ENCODE data around the gene ANXA10. TPM values are rescaled to one million over a fixed set of nuclear protein-coding genes. Genes with fewer than 3 reads are reported as not detected.
A peak's percentile ranks its signal among the peaks of the same experiment; 100 is the strongest.
"Not testable (repeated sequence)": the region's sequence is repeated elsewhere in the genome, so short reads cannot be mapped to it uniquely, and the experiment has no call there.

The ANXA10 gene
- total RNA-seq, 1 donor from 2014 or later, result not detected

GRCh38 chr4:168208957-168209614 is 116.7 kb downstream of the ANXA10 start:
- Mint-ChIP-seq H3K4me1 (ENCODE audit: low read depth) (peaks cover 9% of the 10 kb centered on the region), H3K27ac (ENCODE audit: unreplicated experiment) (no peak overlapping the region), H3K4me3 (ENCODE audit: unreplicated experiment) (no peak overlapping the region), H3K27me3 (ENCODE audit: low read depth) (no peaks in the 10 kb centered on the region), H3K9me3 (ENCODE audit: low read depth) (peaks cover 11% of the 10 kb centered on the region), H3K36me3 (ENCODE audit: low read depth) (peaks cover 4% of the 10 kb centered on the region)
- no peak for DNase-seq (ENCODE audit: low spot score)
- TF ChIP-seq CTCF (IDR thresholded peaks at IDR 0.05), result no peak

DNA sequence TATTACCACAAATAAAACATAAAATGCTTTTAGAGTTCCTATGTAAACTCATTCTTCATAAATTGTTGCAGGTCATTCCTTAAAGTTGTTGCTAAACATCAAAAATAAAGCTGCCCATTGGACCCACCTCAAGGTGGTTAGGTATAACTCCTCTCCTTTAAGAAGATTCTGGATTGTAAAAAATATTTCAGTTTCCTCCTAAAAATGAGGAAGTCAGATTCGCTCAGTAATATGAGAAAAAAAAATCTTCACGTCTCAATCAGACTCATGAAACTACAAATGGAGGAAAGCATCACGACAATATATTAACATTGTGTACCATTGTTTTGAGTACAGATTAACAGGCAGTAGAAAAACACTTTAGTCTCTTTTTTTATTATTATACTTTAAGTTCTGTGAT is 120.3 kb downstream of the ANXA10 start:
- no peaks in the 10 kb centered on the region for H3K27me3 Mint-ChIP-seq (ENCODE audit: low read depth)

DNA sequence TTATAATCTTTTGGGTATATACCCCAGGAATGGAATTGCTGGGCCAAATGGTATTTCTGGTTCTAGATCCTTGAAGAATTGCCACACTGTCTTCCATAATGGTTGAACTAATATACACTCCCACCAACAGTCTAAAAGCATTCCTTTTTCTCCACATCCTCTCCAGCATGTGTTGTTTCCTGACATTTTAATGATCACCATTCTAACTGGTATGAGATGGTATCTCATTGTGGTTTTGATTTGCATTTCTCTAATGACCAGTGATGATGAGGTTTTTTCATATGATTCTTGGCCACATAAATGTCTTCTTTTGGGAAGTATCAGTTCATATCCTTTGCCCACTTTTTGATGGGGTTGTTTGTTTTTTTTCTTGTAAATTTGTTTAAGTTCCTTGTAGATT is 121.2 kb downstream of the ANXA10 start:
- H3K27ac Mint-ChIP-seq (ENCODE audit: unreplicated experiment); H3K4me3 Mint-ChIP-seq (ENCODE audit: unreplicated experiment); DNase-seq (ENCODE audit: low spot score); H3K27me3 Mint-ChIP-seq (ENCODE audit: low read depth): not testable (repeated sequence)
- peaks cover 31% of the 10 kb centered on the region for H3K9me3 Mint-ChIP-seq (ENCODE audit: low read depth)
- peaks cover 13% of the 10 kb centered on the region for H3K4me1 Mint-ChIP-seq (ENCODE audit: low read depth)
- H3K36me3 Mint-ChIP-seq (ENCODE audit: low read depth), result peaks cover 14% of the 10 kb centered on the region

More for the DNA sequence above, 120.3 kb downstream of the ANXA10 start:
- Mint-ChIP-seq H3K27ac (ENCODE audit: unreplicated experiment) (no peak overlapping the region), H3K4me1 (ENCODE audit: low read depth) (peaks cover 9% of the 10 kb centered on the region), H3K36me3 (ENCODE audit: low read depth) (peaks cover 8% of the 10 kb centered on the region), H3K4me3 (ENCODE audit: unreplicated experiment) (no peak overlapping the region), H3K9me3 (ENCODE audit: low read depth) (peaks cover 25% of the 10 kb centered on the region)
- TF ChIP-seq CTCF (IDR thresholded peaks at IDR 0.05), result no peak
- DNase-seq (ENCODE audit: low spot score), result no peak

DNA sequence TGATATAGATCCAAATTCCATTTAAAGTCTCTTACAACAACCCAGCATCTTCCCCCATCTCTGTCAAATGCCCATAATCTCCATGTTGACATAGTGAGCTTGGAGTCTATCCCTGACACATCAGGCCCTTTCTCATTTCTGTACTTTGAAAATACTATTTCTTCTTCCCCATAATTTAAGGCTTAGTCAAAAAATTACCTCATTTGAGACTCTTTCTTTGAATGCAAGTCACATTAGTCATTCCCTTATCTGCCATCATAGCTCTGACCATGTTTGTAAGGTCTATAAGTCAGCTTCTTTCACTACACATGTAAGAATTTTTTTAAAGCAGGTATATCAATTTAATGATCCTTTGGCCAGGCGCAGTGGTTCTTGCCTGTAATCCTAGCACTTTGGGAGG is 126.3 kb downstream of the ANXA10 start:
- Mint-ChIP-seq H3K36me3 (ENCODE audit: low read depth) (peaks cover 14% of the 10 kb centered on the region), H3K27ac (ENCODE audit: unreplicated experiment) (peak overlapping the region; percentile 38), H3K4me1 (ENCODE audit: low read depth) (peaks cover 13% of the 10 kb centered on the region), H3K4me3 (ENCODE audit: unreplicated experiment) (no peak overlapping the region), H3K27me3 (ENCODE audit: low read depth) (no peaks in the 10 kb centered on the region), H3K9me3 (ENCODE audit: low read depth) (peaks cover 30% of the 10 kb centered on the region)
- TF ChIP-seq CTCF (IDR thresholded peaks at IDR 0.05), result no peak
- no peak for DNase-seq (ENCODE audit: low spot score)

- H3K27ac Mint-ChIP-seq (ENCODE audit: unreplicated experiment), result no peak overlapping the region
- no peak for TF ChIP-seq CTCF (IDR thresholded peaks at IDR 0.05)
- H3K36me3 Mint-ChIP-seq (ENCODE audit: low read depth), result peaks cover 11% of the 10 kb centered on the region
- peaks cover 13% of the 10 kb centered on the region for H3K9me3 Mint-ChIP-seq (ENCODE audit: low read depth)
- H3K27me3 Mint-ChIP-seq (ENCODE audit: low read depth), result no peaks in the 10 kb centered on the region
- DNase-seq (ENCODE audit: low spot score), result no peak
- H3K4me1 Mint-ChIP-seq (ENCODE audit: low read depth), result peaks cover 13% of the 10 kb centered on the region
- H3K4me3 Mint-ChIP-seq (ENCODE audit: unreplicated experiment), result no peak overlapping the region
Observed at GRCh38 chr4:168220893-168221292, 128.6 kb downstream of the ANXA10 start.

- Mint-ChIP-seq H3K4me3 (ENCODE audit: unreplicated experiment) (no peak overlapping the region), H3K36me3 (ENCODE audit: low read depth) (peaks cover 11% of the 10 kb centered on the region), H3K9me3 (ENCODE audit: low read depth) (peaks cover 13% of the 10 kb centered on the region), H3K27me3 (ENCODE audit: low read depth) (no peaks in the 10 kb centered on the region), H3K4me1 (ENCODE audit: low read depth) (peaks cover 13% of the 10 kb centered on the region), H3K27ac (ENCODE audit: unreplicated experiment) (no peak overlapping the region)
- no peak for DNase-seq (ENCODE audit: low spot score)
- no peak for TF ChIP-seq CTCF (IDR thresholded peaks at IDR 0.05)
Observed at GRCh38 chr4:168221301-168221700, 129.0 kb downstream of the ANXA10 start.
